Memory B cell (primary cell): ENCODE data around the gene RAB7B.

Source experiments
- ATAC-seq: fragments of 150-1000 bp; cut with Tn5 transposase; 2 replicates; pipeline ENCODE4 v1.10.0; 2021; ENCODE audit warnings: low read depth, mild to moderate bottlenecking, moderate library complexity
- DNase-seq, 2 donors: peaks; one replicate each; pipeline ENCODE4 v3.0.0; 2022; ENCODE audit warnings: low spot score in 2 of 2
- H3K27ac Mint-ChIP-seq: one replicate; pipeline ENCODE4 v1.8.0; 2022; ENCODE audit warnings: mild to moderate bottlenecking, moderate library complexity, mixed read lengths
- H3K27me3 Mint-ChIP-seq: one replicate; pipeline ENCODE4 v1.8.0; 2022; ENCODE audit warnings: mixed read lengths
- H3K36me3 Mint-ChIP-seq: one replicate; pipeline ENCODE4 v1.8.0; 2022; ENCODE audit warnings: mild to moderate bottlenecking, mixed read lengths
- H3K4me1 Mint-ChIP-seq: one replicate; pipeline ENCODE4 v1.8.0; 2022; ENCODE audit warnings: mixed read lengths
- H3K4me3 Mint-ChIP-seq: one replicate; pipeline ENCODE4 v1.8.0; 2022; ENCODE audit warnings: mild to moderate bottlenecking, moderate library complexity, mixed read lengths
- H3K9me3 Mint-ChIP-seq: one replicate; pipeline ENCODE4 v1.8.0; 2022; ENCODE audit warnings: mixed read lengths

RAB7B gene

GRCh38 chr1:206035027-206035426 lies 31.8 kb upstream of the RAB7B start:
- H3K4me3 Mint-ChIP-seq, result peak overlapping the region; percentile 99
- ATAC-seq (peak; percentile 50), DNase-seq (no peak)
- H3K9me3 Mint-ChIP-seq, result no peaks in the 10 kb centered on the region
- no peaks in the 10 kb centered on the region for H3K27me3 Mint-ChIP-seq
- H3K4me1 Mint-ChIP-seq, result peaks cover 61% of the 10 kb centered on the region
- H3K27ac Mint-ChIP-seq, result peak overlapping the region; percentile 86
- peaks cover 2% of the 10 kb centered on the region for H3K36me3 Mint-ChIP-seq

DNA sequence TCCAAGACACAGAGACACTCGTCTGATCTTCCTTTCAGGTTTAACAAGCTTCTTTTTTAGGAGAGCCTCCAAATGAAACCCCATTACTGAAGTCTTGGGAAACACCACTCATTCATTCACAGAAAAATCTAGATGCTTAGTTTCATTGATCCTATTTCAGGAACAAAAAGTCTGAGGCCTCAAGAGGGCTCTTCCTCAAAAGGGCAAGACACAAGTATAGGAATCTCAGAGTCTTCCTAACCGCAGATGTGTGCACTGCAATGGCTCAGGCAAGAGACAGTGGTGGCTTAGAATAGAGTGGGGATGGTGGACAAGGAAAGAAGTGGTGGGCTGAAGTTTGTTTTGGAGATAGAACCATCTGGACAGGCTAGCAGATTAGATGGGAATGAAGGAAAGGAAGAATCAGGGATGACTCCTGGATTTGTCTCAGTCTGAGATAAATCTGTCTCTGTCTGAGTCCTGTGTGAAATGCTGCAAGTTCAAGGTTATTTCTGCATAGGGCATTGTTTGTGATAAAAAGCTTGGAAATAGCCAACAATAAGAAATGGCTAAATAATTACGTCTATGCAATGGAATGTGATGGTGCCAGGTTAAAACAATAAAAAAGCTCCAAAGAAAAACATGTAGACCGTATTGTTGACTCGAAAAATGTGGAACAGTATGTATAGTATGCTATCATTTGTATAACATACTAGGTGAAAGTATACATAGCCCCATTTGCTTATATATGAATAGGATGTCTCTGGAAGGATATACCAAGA lies 29.4 kb upstream of the RAB7B start:
- Mint-ChIP-seq H3K36me3 (no peaks in the 10 kb centered on the region), H3K27ac (peak overlapping the region; percentile 86), H3K27me3 (no peaks in the 10 kb centered on the region), H3K4me3 (no peak overlapping the region), H3K9me3 (no peaks in the 10 kb centered on the region), H3K4me1 (peaks cover 41% of the 10 kb centered on the region)
- peak in 1 of 2 donors; percentile 7 for DNase-seq
- ATAC-seq, result no peak

DNA sequence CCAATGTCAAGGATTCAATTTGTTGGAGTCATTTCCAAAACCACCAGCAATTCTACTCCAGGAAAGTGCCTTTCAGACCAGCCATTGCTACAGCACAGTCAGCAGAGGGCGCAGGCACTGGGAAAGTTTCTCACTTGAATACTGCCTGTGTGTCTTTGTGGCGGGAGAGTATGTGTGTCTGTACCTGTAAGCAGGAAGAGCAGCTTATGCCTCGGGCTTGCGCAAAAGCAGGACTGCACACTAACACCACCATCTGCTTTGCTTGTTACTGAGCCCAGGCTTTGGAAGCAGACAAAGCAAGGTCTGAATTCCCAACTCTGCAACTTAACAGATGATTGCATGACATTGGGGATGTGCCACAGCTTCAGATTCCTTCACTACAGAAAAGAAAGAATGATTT lies 27.5 kb upstream of the RAB7B start:
- ATAC-seq (peak; percentile 78), DNase-seq (peak; percentile 60 to 72)
- peak overlapping the region; percentile 49 for H3K4me3 Mint-ChIP-seq
- peaks cover 2% of the 10 kb centered on the region for H3K9me3 Mint-ChIP-seq
- H3K27ac Mint-ChIP-seq, result peak overlapping the region; percentile 43
- H3K36me3 Mint-ChIP-seq, result no peaks in the 10 kb centered on the region
- no peaks in the 10 kb centered on the region for H3K27me3 Mint-ChIP-seq
- H3K4me1 Mint-ChIP-seq, result peaks cover 30% of the 10 kb centered on the region

GRCh38 chr1:206030191-206030590 lies 27.0 kb upstream of the RAB7B start:
- H3K27me3 Mint-ChIP-seq, result no peaks in the 10 kb centered on the region
- no peak overlapping the region for H3K4me3 Mint-ChIP-seq
- H3K36me3 Mint-ChIP-seq, result no peaks in the 10 kb centered on the region
- DNase-seq, result no peak
- peaks cover 30% of the 10 kb centered on the region for H3K4me1 Mint-ChIP-seq
- no peak overlapping the region for H3K27ac Mint-ChIP-seq
- no peak for ATAC-seq
- H3K9me3 Mint-ChIP-seq, result peaks cover 2% of the 10 kb centered on the region

- peak in 1 of 2 donors; percentile 7 for DNase-seq
Observed at GRCh38 chr1:206029484-206029883, 26.3 kb upstream of the RAB7B start.

GRCh38 chr1:206025283-206025820 lies 22.2 kb upstream of the RAB7B start:
- H3K36me3 Mint-ChIP-seq, result no peaks in the 10 kb centered on the region
- H3K9me3 Mint-ChIP-seq, result peaks cover 2% of the 10 kb centered on the region
- H3K4me1 Mint-ChIP-seq, result peaks cover 2% of the 10 kb centered on the region
- peaks cover 4% of the 10 kb centered on the region for H3K27me3 Mint-ChIP-seq
- H3K27ac Mint-ChIP-seq, result no peak overlapping the region
- ATAC-seq, result no peak
- no peak for DNase-seq
- H3K4me3 Mint-ChIP-seq, result no peak overlapping the region

More at GRCh38 chr1:206029484-206029883, 26.3 kb upstream of the RAB7B start:
- Mint-ChIP-seq H3K36me3 (no peaks in the 10 kb centered on the region), H3K4me3 (no peak overlapping the region), H3K27me3 (no peaks in the 10 kb centered on the region), H3K27ac (no peak overlapping the region), H3K9me3 (peaks cover 2% of the 10 kb centered on the region), H3K4me1 (peaks cover 23% of the 10 kb centered on the region)
- ATAC-seq, result no peak

GRCh38 chr1:206023695-206024094 lies 20.5 kb upstream of the RAB7B start, which contains the start of gene CTSE:
Gene CTSE (minus strand): TSS chr1:206023895. CDS start chr1:206023791, 104 bp downstream.
- ATAC-seq (no peak), DNase-seq (no peak)
- Mint-ChIP-seq H3K9me3 (peaks cover 2% of the 10 kb centered on the region), H3K4me3 (no peak within 1 kb of the TSS), H3K27ac (no peak within 1 kb of the TSS), H3K27me3 (peaks cover 4% of the 10 kb centered on the region), H3K4me1 (peaks cover 2% of the 10 kb centered on the region), H3K36me3 (no peaks in the 10 kb centered on the region)

- Mint-ChIP-seq H3K4me3 (no peak overlapping the region), H3K36me3 (no peaks in the 10 kb centered on the region), H3K9me3 (peaks cover 2% of the 10 kb centered on the region), H3K4me1 (peaks cover 2% of the 10 kb centered on the region), H3K27me3 (peaks cover 4% of the 10 kb centered on the region), H3K27ac (no peak overlapping the region)
- no peak for ATAC-seq
- DNase-seq, result no peak
Observed at GRCh38 chr1:206022766-206023165, 19.6 kb upstream of the RAB7B start.

DNA sequence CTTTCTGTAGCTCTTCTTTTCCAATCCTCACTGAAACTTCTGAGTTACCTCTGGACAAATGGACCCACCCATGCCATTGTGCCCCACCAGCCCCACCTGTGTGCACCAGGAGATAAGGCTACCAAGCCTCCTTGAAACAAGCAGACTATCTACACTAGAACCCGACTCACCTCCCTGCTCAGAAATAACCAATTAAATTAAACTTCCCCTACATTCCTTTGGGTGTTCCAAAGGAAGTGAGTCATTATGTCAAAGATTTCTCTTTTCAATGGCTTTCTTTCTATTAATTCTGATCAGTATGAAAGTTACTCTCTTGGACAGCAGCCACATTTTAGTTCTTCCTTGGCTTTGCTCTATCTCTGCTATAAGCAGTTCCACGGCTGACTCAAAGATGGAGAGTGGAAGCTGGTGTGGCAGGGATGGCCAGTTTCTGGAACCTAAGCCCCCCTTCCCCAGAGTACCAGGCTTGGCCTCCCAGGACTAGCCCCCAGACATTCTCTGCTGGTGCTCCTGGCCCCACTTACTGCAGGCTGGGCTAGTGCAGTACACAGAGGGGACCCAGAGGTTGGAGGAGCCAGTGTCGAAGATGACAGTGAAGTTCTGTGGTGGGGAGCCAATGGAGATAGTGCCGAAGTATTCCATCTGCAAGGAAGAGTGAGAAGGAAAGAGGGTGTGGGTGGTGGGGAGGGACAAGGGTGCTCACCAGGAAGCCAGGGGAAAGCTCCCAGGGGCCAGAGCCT lies 18.6 kb upstream of the RAB7B start:
- Mint-ChIP-seq H3K27ac (no peak overlapping the region), H3K27me3 (peaks cover 4% of the 10 kb centered on the region), H3K36me3 (no peaks in the 10 kb centered on the region), H3K4me1 (peaks cover 2% of the 10 kb centered on the region), H3K4me3 (no peak overlapping the region), H3K9me3 (peaks cover 2% of the 10 kb centered on the region)
- ATAC-seq (no peak), DNase-seq (no peak)

- no peak overlapping the region for H3K27ac Mint-ChIP-seq
- H3K36me3 Mint-ChIP-seq, result no peaks in the 10 kb centered on the region
- H3K4me3 Mint-ChIP-seq, result no peak overlapping the region
- DNase-seq (no peak), ATAC-seq (no peak)
- H3K9me3 Mint-ChIP-seq, result peaks cover 2% of the 10 kb centered on the region
- H3K4me1 Mint-ChIP-seq, result peaks cover 2% of the 10 kb centered on the region
- peaks cover 4% of the 10 kb centered on the region for H3K27me3 Mint-ChIP-seq
Observed at GRCh38 chr1:206021008-206021625, 17.9 kb upstream of the RAB7B start.

- ATAC-seq (no peak), DNase-seq (no peak)
- Mint-ChIP-seq H3K4me1 (no peaks in the 10 kb centered on the region), H3K27me3 (peaks cover 4% of the 10 kb centered on the region), H3K36me3 (no peaks in the 10 kb centered on the region), H3K4me3 (no peak overlapping the region), H3K27ac (no peak overlapping the region), H3K9me3 (no peaks in the 10 kb centered on the region)
Observed at GRCh38 chr1:206020393-206021007, 17.3 kb upstream of the RAB7B start.

GRCh38 chr1:206015071-206015470 lies 11.9 kb upstream of the RAB7B start:
- H3K4me1 Mint-ChIP-seq, result peaks cover 23% of the 10 kb centered on the region
- H3K4me3 Mint-ChIP-seq, result no peak overlapping the region
- no peaks in the 10 kb centered on the region for H3K36me3 Mint-ChIP-seq
- DNase-seq (no peak), ATAC-seq (no peak)
- no peaks in the 10 kb centered on the region for H3K9me3 Mint-ChIP-seq
- no peaks in the 10 kb centered on the region for H3K27me3 Mint-ChIP-seq
- no peak overlapping the region for H3K27ac Mint-ChIP-seq

DNA sequence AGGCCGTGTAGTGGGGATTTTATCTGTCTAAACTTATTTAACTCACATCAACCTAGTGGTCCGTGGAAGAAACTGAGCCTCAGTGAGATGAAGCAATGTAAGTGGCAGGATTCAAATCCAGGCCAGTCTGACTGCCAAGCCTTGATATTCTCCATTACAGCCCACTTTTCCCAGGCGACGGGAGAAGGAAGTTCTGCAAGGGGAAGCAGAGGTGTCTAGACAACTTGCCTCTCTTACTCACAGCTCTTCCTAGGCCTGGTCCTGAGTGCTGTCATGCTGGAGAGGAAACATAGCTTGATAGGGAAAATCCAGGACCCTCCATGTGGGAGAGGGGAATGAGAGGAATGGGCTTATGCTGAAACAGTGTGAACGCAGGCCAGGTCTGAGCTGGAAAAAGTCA lies 11.4 kb upstream of the RAB7B start:
- no peak for DNase-seq
- Mint-ChIP-seq H3K36me3 (no peaks in the 10 kb centered on the region), H3K4me1 (peaks cover 23% of the 10 kb centered on the region), H3K4me3 (no peak overlapping the region), H3K27ac (peak overlapping the region; percentile 42), H3K9me3 (no peaks in the 10 kb centered on the region), H3K27me3 (no peaks in the 10 kb centered on the region)
- no peak for ATAC-seq
